B cell (primary cell): ENCODE data around the gene RNF187. TPM values are rescaled to one million over a fixed set of nuclear protein-coding genes. Genes with fewer than 3 reads are reported as not detected.

Experiments
- ATAC-seq: fragments of 200-7000 bp; cut with Tn5 transposase; one replicate; pipeline ENCODE4 v1.10.0; 2021; ENCODE audit warnings: low read depth, mild to moderate bottlenecking, moderate number of reproducible peaks, moderate library complexity
- CTCF ChIA-PET: fragments of 350-600 bp; sonication (Branson Sonifier 250); formaldehyde crosslinking; loops from one replicate; lab custom pipeline; 2021; ENCODE audit warnings: antibody characterized with exemption, inconsistent platforms; lab: Charles Lee
- POLR2A ChIA-PET: fragments of 350-600 bp; sonication (Branson Sonifier 250); formaldehyde crosslinking; loops from one replicate; lab custom pipeline; 2021; ENCODE audit warnings: antibody characterized with exemption; lab: Charles Lee
- DNase-seq: peaks from one replicate; pipeline ENCODE4 v3.0.0; 2013
- H2AFZ ChIP-seq: 2 replicates; pipeline ENCODE4 v1.6.1; 2012; ENCODE audit warnings: mild to moderate bottlenecking, low read depth, low read length; ENCODE audit not compliant: insufficient read depth, poor library complexity, severe bottlenecking
- H3K27ac ChIP-seq, 2 donors: 1 replicate in 1 of 2; 2 replicates in 1 of 2; pipeline ENCODE4 v1.5.1; 2012 to 2013; ENCODE audit warnings: low read length in 2 of 2, mild to moderate bottlenecking in 2 of 2, moderate library complexity in 1 of 2
- H3K27me3 ChIP-seq, 4 experiments: fragments of 200-600 bp in 1 of 4; sonication (generic) in 1 of 4; replicated peaks in 1 of 4; 1 replicate in 2 of 4; 2 replicates in 2 of 4; pipeline versions ENCODE4 v1.6.1 to v1.7.0; 2013 to 2016; ENCODE audit warnings: low read length in 3 of 4, mild to moderate bottlenecking in 2 of 4, mixed read lengths in 1 of 4, moderate library complexity in 1 of 4; ENCODE audit not compliant: insufficient read depth in 4 of 4, control insufficient read depth in 3 of 4; ENCODE audit errors: control extremely low read depth in 1 of 4
- H3K36me3 ChIP-seq, 2 experiments: replicated peaks in 1 of 2; 1 replicate in 1 of 2; 2 replicates in 1 of 2; pipeline versions ENCODE4 v1.6.1 to v1.7.1; 2013; ENCODE audit warnings: low read length in 1 of 2; ENCODE audit not compliant: insufficient read depth in 2 of 2, control insufficient read depth in 1 of 2; ENCODE audit errors: control extremely low read depth in 1 of 2, extremely low read depth in 1 of 2
- H3K4me1 ChIP-seq, 2 donors: fragments of 200-600 bp in 1 of 2; sonication (generic) in 1 of 2; 1 replicate in 1 of 2; 2 replicates in 1 of 2; pipeline versions ENCODE4 v1.5.1 to v1.6.1; 2013 to 2017; ENCODE audit warnings: low read length in 2 of 2; ENCODE audit not compliant: control insufficient read depth in 2 of 2, insufficient read depth in 2 of 2
- H3K4me2 ChIP-seq: replicated peaks from 2 replicates; pipeline ENCODE3; 2012; ENCODE audit warnings: mild to moderate bottlenecking, low read depth, low read length; ENCODE audit not compliant: poor library complexity, severe bottlenecking
- H3K4me3 ChIP-seq, 5 experiments: fragments of 200-600 bp in 1 of 5; sonication (generic) in 1 of 5; 1 replicate in 3 of 5; 2 replicates in 2 of 5; pipeline versions ENCODE4 v1.5.1 to v1.7.0; 2011 to 2016; ENCODE audit warnings: low read length in 4 of 5, mild to moderate bottlenecking in 4 of 5, low read depth in 2 of 5, control low read depth in 1 of 5, moderate library complexity in 1 of 5; ENCODE audit not compliant: insufficient read depth in 1 of 5; ENCODE audit errors: control extremely low read depth in 1 of 5, extremely low read depth in 1 of 5
- H3K79me2 ChIP-seq: fragments of 200-600 bp; sonication (generic); one replicate; pipeline ENCODE4 v1.6.0; 2016; ENCODE audit warnings: low read length; ENCODE audit not compliant: control insufficient read depth, insufficient read depth
- H3K9ac ChIP-seq: fragments of 200-600 bp; sonication (generic); 2 replicates; pipeline ENCODE4 v1.6.1; 2017; ENCODE audit warnings: mild to moderate bottlenecking, low read length, moderate library complexity
- H3K9me3 ChIP-seq, 3 donors: one replicate each; pipeline versions ENCODE4 v1.6.1 to v1.7.1; 2013; ENCODE audit warnings: low read length in 2 of 3; ENCODE audit not compliant: control insufficient read depth in 2 of 3, insufficient read depth in 1 of 3; ENCODE audit errors: control extremely low read depth in 1 of 3
- H4K20me1 ChIP-seq: 2 replicates; pipeline ENCODE4 v1.6.0; 2012; ENCODE audit warnings: mild to moderate bottlenecking, low read length; ENCODE audit not compliant: insufficient read depth, control insufficient read depth, poor library complexity, severe bottlenecking
- H3K27ac Mint-ChIP-seq: one replicate; pipeline ENCODE4 v1.8.0; 2021; ENCODE audit warnings: mixed read lengths
- H3K27me3 Mint-ChIP-seq: one replicate; pipeline ENCODE4 v1.8.0; 2021; ENCODE audit warnings: mixed read lengths
- H3K4me1 Mint-ChIP-seq: one replicate; pipeline ENCODE4 v1.8.0; 2021; ENCODE audit warnings: mixed read lengths
- H3K4me3 Mint-ChIP-seq: one replicate; pipeline ENCODE4 v1.8.0; 2021; ENCODE audit warnings: mixed read lengths
- H3K9me3 Mint-ChIP-seq: one replicate; pipeline ENCODE4 v1.8.0; 2022; ENCODE audit warnings: mixed read lengths; ENCODE audit not compliant: insufficient read depth
- CTCF ChIP-seq: fragments of 200-600 bp; IDR thresholded peaks from one replicate; pipeline ENCODE4 v1.8.0; 2022; ENCODE audit warnings: antibody characterized with exemption, mild to moderate bottlenecking
- EZH2 ChIP-seq: IDR thresholded peaks from 2 replicates; pipeline ENCODE4 v1.6.1; 2012; ENCODE audit warnings: borderline replicate concordance, low read depth, mild to moderate bottlenecking, moderate library complexity, low read length; ENCODE audit not compliant: insufficient read depth, poor library complexity, severe bottlenecking
- WGBS: methylation state at CpG from one replicate; pipeline ENCODE4 v1.1.5; 2013; ENCODE audit warnings: missing lambda C conversion rate; ENCODE audit not compliant: insufficient coverage; 5-methylcytosine and 5-hydroxymethylcytosine counted together
- intact Hi-C: fragments of 100-400 bp; cut with micrococcal nuclease; formaldehyde crosslinking; loops from one replicate; pipeline ENCODE4 v1.10.0; 2022
- polyA plus RNA-seq: library from polyadenylated mRNA; depleted of rRNA; stranded (reverse); fragments of >200 nt; gene quantifications from 2 replicates; pipeline ENCODE4 v1.2.3, GENCODE V29; 2012
- total RNA-seq, 2 donors: library from RNA; stranded (reverse); fragments of 120-200 nt in 1 of 2; gene quantifications; 1 replicate in 1 of 2; 2 replicates in 1 of 2; pipeline versions ENCODE4 v1.2.3 to v1.2.4, GENCODE V29; 2013 to 2022

Gene RNF187
- total and polyA plus RNA-seq, 2 donors (not counting 1 experiment from before 2014, with no cell fraction given) = 25.5 to 67.3 TPM

GRCh38 chr1:228530086-228530758, 43.0 kb downstream of the RNF187 start:
- H2AFZ ChIP-seq = no peak overlapping the region
- Mint-ChIP-seq H3K27me3 (peaks cover 47% of the 10 kb centered on the region), H3K4me3 (no peak overlapping the region), H3K9me3 (no peaks in the 10 kb centered on the region), H3K27ac (no peak overlapping the region), H3K4me1 (no peaks in the 10 kb centered on the region)
- H3K36me3 ChIP-seq = no peaks in the 10 kb centered on the region
- POLR2A ChIA-PET = no interaction called here
- no peaks in the 10 kb centered on the region for H3K4me1 ChIP-seq
- H3K27ac ChIP-seq = no peak overlapping the region
- intact Hi-C loops = no loop called here
- no peaks in the 10 kb centered on the region for H4K20me1 ChIP-seq
- CTCF ChIA-PET = no interaction called here
- DNase-seq (no peak), ATAC-seq (no peak)
- H3K4me2 ChIP-seq = no peak overlapping the region
- TF ChIP-seq CTCF (no peak), EZH2 (no peak)
- 82% methylated on average over 3 of the region's 3 CpGs for WGBS
- H3K9me3 ChIP-seq = no peaks in the 10 kb centered on the region
- no peak overlapping the region for H3K4me3 ChIP-seq
- no peak overlapping the region for H3K9ac ChIP-seq
- peaks cover 0 to 26% (median 10%) of the 10 kb centered on the region in 4 experiments for H3K27me3 ChIP-seq
- no peaks in the 10 kb centered on the region for H3K79me2 ChIP-seq

- 72% methylated on average over 4 of the region's 5 CpGs for WGBS
- intact Hi-C loops = no loop called here
- peaks cover 48% of the 10 kb centered on the region for H3K27me3 Mint-ChIP-seq
These were observed 44.0 kb downstream of the RNF187 start for GRCh38 chr1:228530951-228531731.

More at GRCh38 chr1:228530951-228531731, 44.0 kb downstream of the RNF187 start:
- no peak for DNase-seq
- H4K20me1 ChIP-seq = no peaks in the 10 kb centered on the region
- POLR2A ChIA-PET = no interaction called here
- H3K4me1 Mint-ChIP-seq = no peaks in the 10 kb centered on the region
- H3K4me3 Mint-ChIP-seq = no peak overlapping the region
- H3K4me1 ChIP-seq = no peaks in the 10 kb centered on the region
- H3K9me3 Mint-ChIP-seq = peaks cover 3% of the 10 kb centered on the region
- no peaks in the 10 kb centered on the region for H3K36me3 ChIP-seq
- peaks cover 0 to 1% (median 0%) of the 10 kb centered on the region in 3 donors for H3K9me3 ChIP-seq
- TF ChIP-seq CTCF (no peak), EZH2 (no peak)
- H3K27ac ChIP-seq = no peak overlapping the region
- no peak overlapping the region for H3K4me2 ChIP-seq
- CTCF ChIA-PET = no interaction called here
- no peak overlapping the region for H3K27ac Mint-ChIP-seq
- H3K27me3 ChIP-seq = peaks cover 0 to 26% (median 10%) of the 10 kb centered on the region in 4 experiments
- ATAC-seq = no peak
- no peak overlapping the region for H3K4me3 ChIP-seq
- no peaks in the 10 kb centered on the region for H3K79me2 ChIP-seq
- no peak overlapping the region for H2AFZ ChIP-seq
- no peak overlapping the region for H3K9ac ChIP-seq
